Loucy (cell line): Measurements from ENCODE around the gene LY6G6C.

Experiments
- H2AFZ ChIP-seq: fragments of 200-600 bp; sonication (generic); 2 replicates; pipeline ENCODE4 v1.6.0; 2016; ENCODE audit warnings: antibody characterized with exemption, mild to moderate bottlenecking, low read length, moderate library complexity
- H3F3A ChIP-seq: fragments of 200-600 bp; 2 replicates; pipeline ENCODE4 v1.6.0; 2016; ENCODE audit warnings: antibody characterized with exemption, low read depth, mild to moderate bottlenecking
- H3K27me3 ChIP-seq: fragments of 200-600 bp; sonication (generic); 2 replicates; pipeline ENCODE4 v1.6.1; 2014; ENCODE audit warnings: low read length, mild to moderate bottlenecking; ENCODE audit not compliant: insufficient read depth, poor library complexity, severe bottlenecking
- H3K36me3 ChIP-seq: fragments of 200-600 bp; sonication (generic); 2 replicates; pipeline ENCODE4 v1.6.1; 2016; ENCODE audit warnings: low read length; ENCODE audit not compliant: insufficient read depth
- H3K4me1 ChIP-seq: fragments of 200-600 bp; sonication (generic); 2 replicates; pipeline ENCODE4 v1.5.1; 2014; ENCODE audit warnings: low read length, mild to moderate bottlenecking; ENCODE audit not compliant: insufficient read depth, poor library complexity, severe bottlenecking
- H3K4me2 ChIP-seq: fragments of 200-600 bp; sonication (generic); 2 replicates; pipeline ENCODE4 v1.6.0; 2014; ENCODE audit warnings: antibody characterized with exemption, low read length, low read depth, mild to moderate bottlenecking; ENCODE audit not compliant: poor library complexity, severe bottlenecking
- H3K4me3 ChIP-seq: fragments of 200-600 bp; sonication (generic); 2 replicates; pipeline ENCODE4 v1.5.1; 2014; ENCODE audit warnings: low read length, mild to moderate bottlenecking, mixed read lengths; ENCODE audit not compliant: poor library complexity, severe bottlenecking
- H3K79me2 ChIP-seq: fragments of 200-600 bp; sonication (generic); 2 replicates; pipeline ENCODE4 v1.6.1; 2014; ENCODE audit warnings: low read length; ENCODE audit not compliant: insufficient read depth
- H3K9ac ChIP-seq: fragments of 200-600 bp; sonication (generic); 2 replicates; pipeline ENCODE4 v1.6.0; 2014; ENCODE audit warnings: mild to moderate bottlenecking, low read depth, low read length, moderate library complexity; ENCODE audit not compliant: poor library complexity, severe bottlenecking
- H3K9me2 ChIP-seq: fragments of 200-600 bp; sonication (generic); replicated peaks from 2 replicates; pipeline ENCODE4 v1.6.1; 2016; ENCODE audit warnings: low read depth, low read length, mixed read lengths
- H3K9me3 ChIP-seq: fragments of 200-600 bp; sonication (generic); 2 replicates; pipeline ENCODE4 v1.6.1; 2014; ENCODE audit warnings: mild to moderate bottlenecking, antibody characterized with exemption, low read length, low read depth; ENCODE audit not compliant: insufficient read depth
- H4K20me1 ChIP-seq: fragments of 200-600 bp; sonication (generic); 2 replicates; pipeline ENCODE4 v1.6.0; 2014; ENCODE audit warnings: antibody characterized with exemption, low read length, mild to moderate bottlenecking; ENCODE audit not compliant: insufficient read depth, poor library complexity, severe bottlenecking
- CTCF ChIP-seq: fragments of 200-600 bp; sonication (generic); conservative IDR thresholded peaks from 2 replicates; pipeline ENCODE4 v1.5.1; 2014; ENCODE audit warnings: mild to moderate bottlenecking, antibody characterized with exemption, low read length
- EZH2phosphoT487 ChIP-seq: fragments of 200-600 bp; IDR thresholded peaks from 2 replicates; pipeline ENCODE4 v1.6.1; 2018; ENCODE audit warnings: antibody characterized with exemption, mild to moderate bottlenecking, moderate library complexity, borderline replicate concordance

The LY6G6C gene

DNA sequence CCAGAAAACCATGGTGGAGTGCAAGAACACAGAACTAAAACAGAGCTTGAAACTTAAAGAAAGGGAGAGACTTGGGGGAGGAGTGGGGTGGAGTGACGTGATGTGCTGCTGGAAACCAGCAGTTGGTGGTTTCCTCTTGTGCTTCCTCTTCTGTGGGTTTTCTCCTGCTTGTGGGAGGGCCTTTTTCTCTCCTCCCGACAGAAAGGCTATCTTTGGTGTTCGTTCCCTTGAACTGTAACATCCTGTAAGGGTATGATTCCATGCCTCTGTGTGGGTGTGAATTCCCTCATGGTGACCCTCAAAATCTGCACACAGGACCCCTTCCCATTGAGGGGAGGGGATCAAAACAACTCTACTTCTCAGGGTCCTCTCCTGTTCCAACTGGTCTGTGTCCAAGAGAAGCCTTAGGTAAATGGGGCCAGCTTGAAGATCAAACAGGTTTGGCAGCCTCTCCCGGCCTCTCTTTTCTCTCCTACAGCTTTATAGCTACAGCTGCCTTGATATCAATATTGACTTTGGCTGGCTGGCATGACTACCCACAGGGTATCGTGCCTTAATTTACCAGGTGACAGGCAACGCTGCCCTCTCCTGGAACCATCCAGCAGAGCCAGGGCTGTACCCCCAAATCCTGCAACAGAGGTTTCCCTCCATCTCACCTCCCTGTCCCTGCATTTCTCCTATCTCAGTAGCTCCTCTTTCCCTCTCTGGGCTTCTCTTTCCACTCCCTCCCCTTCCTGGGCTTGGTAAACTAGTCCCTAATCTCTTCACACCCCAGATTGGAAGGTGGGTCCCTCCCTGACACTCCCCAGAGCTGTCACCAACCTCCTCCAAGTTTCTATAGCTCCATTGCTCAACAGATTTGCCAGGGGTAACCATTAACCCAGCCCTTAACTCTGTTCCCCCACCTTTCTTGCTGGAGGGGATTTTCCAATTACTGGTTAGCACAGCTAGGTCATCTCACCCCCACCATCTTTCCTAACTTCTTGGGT is 16.7 kb upstream of the LY6G6C start:
- Histone ChIP-seq H3K79me2 (peaks cover 65% of the 10 kb centered on the region), H3K4me1 (peaks cover 54% of the 10 kb centered on the region), H3K27me3 (peaks cover 9% of the 10 kb centered on the region)

DNA sequence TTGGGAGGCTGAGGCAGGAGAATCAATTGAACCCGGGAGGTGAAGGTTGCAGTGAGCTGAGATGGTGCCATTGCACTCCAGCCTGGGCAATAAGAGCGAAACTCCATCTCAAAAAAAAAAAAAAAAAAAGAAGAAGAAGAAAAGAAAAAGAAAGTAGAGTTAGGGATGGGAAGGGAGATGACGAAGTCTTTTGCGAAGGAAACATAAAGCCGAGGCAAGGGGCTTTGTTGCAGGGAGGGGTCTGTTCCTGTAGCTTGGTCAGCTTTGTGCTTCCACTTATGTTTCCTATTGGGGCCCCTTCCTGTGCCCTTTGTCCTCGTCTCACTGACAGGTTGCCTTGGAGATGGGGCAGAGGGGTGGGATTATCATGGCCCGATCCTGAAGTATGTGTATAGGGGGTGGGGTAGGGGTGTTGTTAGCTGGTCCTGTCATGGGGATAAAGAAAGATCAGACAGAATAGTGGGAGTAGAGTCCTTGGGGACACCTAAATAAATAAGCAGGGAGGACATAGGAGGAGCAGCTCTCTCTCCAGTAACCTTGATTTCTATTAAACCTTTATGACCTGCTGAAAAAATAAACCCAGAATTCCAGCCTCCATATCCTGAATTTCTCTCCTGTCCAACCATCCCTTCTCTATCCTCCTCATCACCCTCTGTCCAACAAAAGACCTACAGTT is 15.9 kb upstream of the LY6G6C start:
- Histone ChIP-seq H3K36me3 (peaks cover 16% of the 10 kb centered on the region), H3K4me1 (peaks cover 57% of the 10 kb centered on the region), H3K4me3 (peak overlapping the region; percentile 100), H3K79me2 (peaks cover 73% of the 10 kb centered on the region), H3F3A (peaks cover 12% of the 10 kb centered on the region), H2AFZ (no peak overlapping the region), H3K9me3 (no peaks in the 10 kb centered on the region), H3K27me3 (peaks cover 9% of the 10 kb centered on the region), H3K9ac (peak overlapping the region; percentile 100), H3K9me2 (no peaks in the 10 kb centered on the region), H3K4me2 (peak overlapping the region; percentile 99), H4K20me1 (peaks cover 23% of the 10 kb centered on the region)
- TF ChIP-seq CTCF (no peak), EZH2phosphoT487 (no peak)

More for the DNA sequence above, 16.7 kb upstream of the LY6G6C start:
- no peak overlapping the region for H2AFZ ChIP-seq
- H3K4me2 ChIP-seq = peak overlapping the region; percentile 99
- H3K36me3 ChIP-seq = peaks cover 10% of the 10 kb centered on the region
- H3K4me3 ChIP-seq = peak overlapping the region; percentile 100
- peaks cover 19% of the 10 kb centered on the region for H4K20me1 ChIP-seq
- no peak for TF ChIP-seq EZH2phosphoT487
- TF ChIP-seq CTCF = peak; percentile 52
- H3F3A ChIP-seq = peaks cover 10% of the 10 kb centered on the region
- H3K9ac ChIP-seq = peak overlapping the region; percentile 100
- H3K9me3 ChIP-seq = no peaks in the 10 kb centered on the region
- no peaks in the 10 kb centered on the region for H3K9me2 ChIP-seq

GRCh38 chr6:31736768-31737314 is 15.3 kb upstream of the LY6G6C start:
- Histone ChIP-seq H3K36me3 (peaks cover 22% of the 10 kb centered on the region), H3K9ac (peak overlapping the region; percentile 100), H3F3A (peaks cover 17% of the 10 kb centered on the region), H3K27me3 (peaks cover 9% of the 10 kb centered on the region), H3K9me3 (no peaks in the 10 kb centered on the region), H2AFZ (no peak overlapping the region), H3K4me1 (peaks cover 60% of the 10 kb centered on the region), H3K9me2 (no peaks in the 10 kb centered on the region), H3K4me2 (peak overlapping the region; percentile 99), H4K20me1 (peaks cover 26% of the 10 kb centered on the region), H3K79me2 (peaks cover 77% of the 10 kb centered on the region), H3K4me3 (peak overlapping the region; percentile 100)
- TF ChIP-seq EZH2phosphoT487 = no peak
- no peak for TF ChIP-seq CTCF
